Measurements from ENCODE around the gene SH2D7. TPM values are rescaled to one million over a fixed set of nuclear protein-coding genes. Genes with fewer than 3 reads are reported as not detected.

Gene SH2D7
- total RNA-seq, 4 donors from 2014 or later, result not detected

- peaks cover 7% of the 10 kb centered on the region for H3K36me3 ChIP-seq
- H3K9me3 ChIP-seq, result no peaks in the 10 kb centered on the region
- H3K27me3 ChIP-seq, result no peaks in the 10 kb centered on the region
- DNase-seq (ENCODE audit: low spot score in 2 of 2), result no peak
- 9% methylated on average over 2 of the region's 2 CpGs for WGBS
- no peak for TF ChIP-seq EP300 (IDR thresholded peaks at IDR 0.05)
- no peak for TF ChIP-seq POLR2AphosphoS5 (IDR thresholded peaks at IDR 0.05)
- TF ChIP-seq POLR2A (IDR thresholded peaks at IDR 0.05), result no peak
- peak overlapping the region; percentile 76 for H3K27ac ChIP-seq
- peaks cover 82% of the 10 kb centered on the region for H3K4me1 ChIP-seq
- H3K4me3 ChIP-seq, result no peak overlapping the region
Observed at GRCh38 chr15:78055919-78056713, 36.2 kb upstream of the SH2D7 start.

GRCh38 chr15:78056714-78057269, 35.6 kb upstream of the SH2D7 start:
- Histone ChIP-seq H3K9me3 (no peaks in the 10 kb centered on the region), H3K36me3 (peaks cover 7% of the 10 kb centered on the region), H3K4me3 (no peak overlapping the region), H3K27ac (peak overlapping the region; percentile 76), H3K4me1 (peaks cover 82% of the 10 kb centered on the region), H3K27me3 (no peaks in the 10 kb centered on the region)
- TF ChIP-seq POLR2AphosphoS5 (IDR thresholded peaks at IDR 0.05), result no peak
- TF ChIP-seq POLR2A (IDR thresholded peaks at IDR 0.05), result no peak
- TF ChIP-seq EP300 (IDR thresholded peaks at IDR 0.05), result no peak
- no peak for TF ChIP-seq CTCF (IDR thresholded peaks at IDR 0.05)
- WGBS, result 15% methylated on average over 2 of the region's 2 CpGs
- no peak for DNase-seq (ENCODE audit: low spot score in 2 of 2)

- TF ChIP-seq EP300 (IDR thresholded peaks at IDR 0.05) (no peak), POLR2AphosphoS5 (IDR thresholded peaks at IDR 0.05) (no peak), POLR2A (IDR thresholded peaks at IDR 0.05) (no peak), CTCF (IDR thresholded peaks at IDR 0.05) (no peak)
- no peak overlapping the region for H3K4me3 ChIP-seq
- peaks cover 83% of the 10 kb centered on the region for H3K4me1 ChIP-seq
- peaks cover 7% of the 10 kb centered on the region for H3K36me3 ChIP-seq
- no peaks in the 10 kb centered on the region for H3K27me3 ChIP-seq
- 84% methylated on average over 5 of the region's 5 CpGs for WGBS
- DNase-seq (ENCODE audit: low spot score in 2 of 2), result peak in 1 of 2 donors; percentile 1
- peak overlapping the region; percentile 76 for H3K27ac ChIP-seq
- no peaks in the 10 kb centered on the region for H3K9me3 ChIP-seq
Observed at GRCh38 chr15:78057803-78058202, 34.6 kb upstream of the SH2D7 start.

GRCh38 chr15:78058401-78058935, 33.9 kb upstream of the SH2D7 start:
- 83% methylated on average over 3 of the region's 10 CpGs for WGBS
- peak overlapping the region; percentile 51 for H3K27ac ChIP-seq
- DNase-seq (ENCODE audit: low spot score in 2 of 2), result no peak

More at GRCh38 chr15:78058401-78058935, 33.9 kb upstream of the SH2D7 start:
- Histone ChIP-seq H3K27me3 (no peaks in the 10 kb centered on the region), H3K4me1 (peaks cover 84% of the 10 kb centered on the region), H3K9me3 (no peaks in the 10 kb centered on the region), H3K36me3 (peaks cover under 1% of the 10 kb centered on the region), H3K4me3 (no peak overlapping the region)
- TF ChIP-seq EP300 (IDR thresholded peaks at IDR 0.05), result no peak
- TF ChIP-seq CTCF (IDR thresholded peaks at IDR 0.05), result no peak
- TF ChIP-seq POLR2A (IDR thresholded peaks at IDR 0.05), result no peak
- no peak for TF ChIP-seq POLR2AphosphoS5 (IDR thresholded peaks at IDR 0.05)
